SK-N-SH treated with all-trans-retinoic acid at 6 μM for 48 hours (cell line): ENCODE data around the gene VARS1.

Experiments
- ATAC-seq: fragments of 200-7000 bp; cut with Tn5 transposase; 3 replicates; pipeline ENCODE4 v1.9.1; 2020; ENCODE audit warnings: mild to moderate bottlenecking, moderate library complexity
- ARNTL ChIP-seq: fragments of 450-650 bp; formaldehyde crosslinking; IDR thresholded peaks from 2 replicates; pipeline ENCODE4 v1.5.0; 2020; ENCODE audit warnings: low read depth, mild to moderate bottlenecking, moderate library complexity, borderline replicate concordance
- ZC3H10 ChIP-seq: fragments of 250-450 bp; sonication (Bioruptor Pico); IDR thresholded peaks from 2 replicates; pipeline ENCODE4 v1.5.1; 2021; ENCODE audit warnings: mild to moderate bottlenecking, moderate library complexity
- ZFP3 ChIP-seq: fragments of 250-450 bp; sonication (Bioruptor Pico); IDR thresholded peaks from 2 replicates; pipeline ENCODE4 v1.5.0; 2020; ENCODE audit warnings: mild to moderate bottlenecking, moderate library complexity

Gene VARS1

GRCh38 chr6:31749301-31750036 lies 46.1 kb downstream of the VARS1 start:
- ATAC-seq = no peak
- TF ChIP-seq ARNTL (CRISPR knock-in tag) (no peak), ZFP3 (CRISPR knock-in tag) (no peak), ZC3H10 (CRISPR knock-in tag) (no peak)
- TF ChIP-seq, all 23 proteins: peak for 0
